ENCODE results near the gene AHCY.

AHCY gene

DNA sequence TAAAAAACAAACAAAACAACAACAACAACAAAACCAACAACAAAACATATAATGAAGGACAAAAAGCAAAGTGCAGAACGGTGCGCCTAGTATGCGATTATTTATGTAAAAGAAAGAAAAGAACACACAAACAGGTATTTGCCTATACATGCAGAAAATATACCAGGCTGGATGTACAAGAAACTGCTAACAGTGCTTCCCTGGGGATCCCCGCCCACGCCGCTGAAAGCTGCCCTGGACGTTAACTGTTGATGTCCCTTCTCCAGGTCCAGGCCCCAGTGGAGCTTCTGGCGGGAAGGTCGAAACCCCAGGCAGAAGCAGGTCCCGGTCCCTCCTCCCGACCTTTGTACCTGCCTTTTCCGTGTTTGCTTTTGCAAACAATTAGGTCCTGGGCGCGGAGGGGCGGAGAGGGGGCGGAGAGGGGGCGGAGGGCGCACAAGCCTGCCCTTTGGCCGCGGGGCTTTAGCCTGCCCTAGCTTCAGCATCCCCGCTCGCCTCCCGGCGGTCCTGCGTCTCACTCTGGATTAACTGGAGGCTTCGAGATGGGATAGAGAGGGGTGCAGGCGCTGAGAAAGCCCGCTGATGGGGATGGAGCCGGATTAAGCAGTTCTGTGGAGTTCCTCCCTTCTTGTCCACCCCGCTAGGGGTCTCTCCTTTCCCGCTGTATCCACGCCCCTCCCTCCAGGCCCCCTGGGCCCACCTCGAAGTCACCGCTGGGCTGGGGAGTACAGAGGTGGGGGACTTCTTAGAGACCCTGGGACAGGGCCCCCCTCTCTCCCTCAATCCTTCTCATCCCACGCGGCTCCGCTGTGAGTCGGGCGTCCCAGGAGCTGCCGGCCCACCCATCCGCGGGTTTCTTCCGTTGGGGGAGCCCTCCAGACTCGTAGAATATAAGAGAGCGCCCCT, 8.2 kb upstream of the AHCY start:
- peak; percentile 31 for DNase-seq (ENCODE audit: low read depth)
- peak overlapping the region; percentile 16 for H3K4me3 ChIP-seq (ENCODE audit: control insufficient read depth, low read depth, low read length)
- TF ChIP-seq, protein P1, sequence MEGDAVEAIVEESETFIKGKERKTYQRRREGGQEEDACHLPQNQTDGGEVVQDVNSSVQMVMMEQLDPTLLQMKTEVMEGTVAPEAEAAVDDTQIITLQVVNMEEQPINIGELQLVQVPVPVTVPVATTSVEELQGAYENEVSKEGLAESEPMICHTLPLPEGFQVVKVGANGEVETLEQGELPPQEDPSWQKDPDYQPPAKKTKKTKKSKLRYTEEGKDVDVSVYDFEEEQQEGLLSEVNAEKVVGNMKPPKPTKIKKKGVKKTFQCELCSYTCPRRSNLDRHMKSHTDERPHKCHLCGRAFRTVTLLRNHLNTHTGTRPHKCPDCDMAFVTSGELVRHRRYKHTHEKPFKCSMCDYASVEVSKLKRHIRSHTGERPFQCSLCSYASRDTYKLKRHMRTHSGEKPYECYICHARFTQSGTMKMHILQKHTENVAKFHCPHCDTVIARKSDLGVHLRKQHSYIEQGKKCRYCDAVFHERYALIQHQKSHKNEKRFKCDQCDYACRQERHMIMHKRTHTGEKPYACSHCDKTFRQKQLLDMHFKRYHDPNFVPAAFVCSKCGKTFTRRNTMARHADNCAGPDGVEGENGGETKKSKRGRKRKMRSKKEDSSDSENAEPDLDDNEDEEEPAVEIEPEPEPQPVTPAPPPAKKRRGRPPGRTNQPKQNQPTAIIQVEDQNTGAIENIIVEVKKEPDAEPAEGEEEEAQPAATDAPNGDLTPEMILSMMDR (conservative IDR thresholded peaks at IDR 0.05; ENCODE audit: control insufficient read depth, insufficient read depth, low read depth, low read length): peak; percentile 16

DNA sequence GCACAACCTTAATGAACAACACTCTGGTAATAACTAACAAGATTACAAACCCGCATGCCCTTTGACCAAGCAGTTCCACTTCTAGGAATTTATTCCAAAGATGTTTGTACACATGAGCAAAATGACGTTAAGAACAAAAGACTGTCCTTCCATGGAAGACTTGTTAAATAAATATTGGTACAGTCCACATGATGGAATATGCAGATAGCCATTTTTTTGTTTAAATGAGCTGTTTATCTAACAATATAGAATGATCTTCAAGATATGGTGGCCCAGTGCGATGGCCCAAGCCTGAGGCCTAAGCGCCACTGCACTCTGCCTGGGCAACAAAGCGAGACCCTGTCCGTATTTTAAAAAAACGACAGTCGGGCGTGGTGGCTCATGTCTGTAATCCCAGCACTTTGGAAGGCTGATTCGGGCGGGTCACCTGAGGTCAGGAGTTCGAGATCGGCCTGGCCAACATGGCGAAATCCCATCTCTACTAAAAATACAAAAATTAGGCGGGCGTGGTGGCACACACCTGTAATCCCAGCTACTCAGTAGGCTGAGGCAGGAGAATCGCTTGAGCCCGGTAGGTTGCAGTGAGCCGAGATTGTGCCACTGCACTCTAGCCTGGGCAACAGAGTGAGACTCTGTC, 7.4 kb upstream of the AHCY start:
- TF ChIP-seq, protein P1 (conservative IDR thresholded peaks at IDR 0.05; ENCODE audit: control insufficient read depth, insufficient read depth, low read depth, low read length): no peak
- no peak overlapping the region for H3K4me3 ChIP-seq (ENCODE audit: control insufficient read depth, low read depth, low read length)
- DNase-seq (ENCODE audit: low read depth): no peak

DNA sequence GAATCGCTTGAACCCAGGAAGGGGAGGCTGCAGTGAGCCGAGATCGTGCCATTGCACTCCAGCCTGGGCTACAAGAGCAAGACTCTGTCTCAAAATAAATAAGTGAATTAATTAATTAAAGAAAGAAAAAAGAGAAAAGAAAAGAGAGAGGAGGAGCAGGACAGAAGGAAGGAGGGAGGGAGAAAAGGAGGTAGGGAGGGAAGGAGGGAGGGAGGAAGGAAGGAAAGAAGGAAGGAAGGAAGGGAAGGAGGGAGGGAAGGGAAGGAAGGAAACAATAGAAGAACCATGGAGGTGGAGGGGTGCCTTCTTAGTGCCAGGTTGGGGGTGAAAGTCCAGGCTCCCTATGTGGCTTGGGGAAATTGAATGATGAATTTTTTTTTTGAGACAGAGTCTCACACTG, 6.5 kb upstream of the AHCY start:
- DNase-seq (ENCODE audit: low read depth): no peak
- TF ChIP-seq, protein P1 (conservative IDR thresholded peaks at IDR 0.05; ENCODE audit: control insufficient read depth, insufficient read depth, low read depth, low read length): no peak
- H3K4me3 ChIP-seq (ENCODE audit: control insufficient read depth, low read depth, low read length): no peak overlapping the region

DNA sequence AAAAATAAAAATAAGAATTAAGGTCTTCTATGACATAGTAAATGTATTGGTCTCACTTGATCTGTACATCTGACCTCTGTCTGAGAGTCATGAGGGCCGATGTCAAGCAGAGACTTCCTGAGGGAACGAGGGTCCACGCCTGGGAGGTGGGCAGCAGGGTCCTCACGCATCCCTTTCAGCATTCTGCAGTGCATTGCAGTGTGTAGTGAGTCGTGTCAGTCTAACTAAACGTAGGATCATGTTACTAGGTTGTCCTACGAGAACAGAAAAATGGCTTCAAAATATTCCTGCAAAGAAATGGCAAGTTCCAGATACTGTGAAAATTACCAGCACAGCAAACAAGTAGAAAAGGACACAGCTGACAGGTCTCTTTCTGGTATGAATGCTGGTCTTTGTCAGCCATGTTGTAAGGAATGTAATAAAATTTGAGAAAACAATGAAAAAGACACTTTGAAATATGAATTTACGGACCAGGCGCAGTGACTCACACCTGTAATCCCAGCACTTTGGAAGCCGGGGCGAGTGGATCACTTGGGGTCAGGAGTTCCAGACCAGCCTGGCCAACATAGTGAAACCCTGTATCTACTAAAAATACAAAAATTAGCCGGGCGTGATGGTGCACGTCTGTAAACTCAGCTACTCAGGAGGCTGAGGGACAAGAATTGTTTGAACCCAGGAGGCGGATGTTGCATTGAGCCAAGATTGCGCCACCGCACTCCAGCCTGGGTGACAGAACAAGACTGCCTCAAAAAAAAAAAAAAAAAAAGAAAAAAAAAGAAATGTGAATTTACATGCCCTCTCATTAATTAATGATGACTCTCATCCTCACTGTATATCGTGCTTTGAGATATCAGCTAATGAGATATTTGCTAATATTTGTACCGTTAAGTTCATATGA, 2.4 kb upstream of the AHCY start:
- no peak for DNase-seq (ENCODE audit: low read depth)
- no peak overlapping the region for H3K4me3 ChIP-seq (ENCODE audit: control insufficient read depth, low read depth, low read length)
- TF ChIP-seq, protein P1 (conservative IDR thresholded peaks at IDR 0.05; ENCODE audit: control insufficient read depth, insufficient read depth, low read depth, low read length): no peak

DNA sequence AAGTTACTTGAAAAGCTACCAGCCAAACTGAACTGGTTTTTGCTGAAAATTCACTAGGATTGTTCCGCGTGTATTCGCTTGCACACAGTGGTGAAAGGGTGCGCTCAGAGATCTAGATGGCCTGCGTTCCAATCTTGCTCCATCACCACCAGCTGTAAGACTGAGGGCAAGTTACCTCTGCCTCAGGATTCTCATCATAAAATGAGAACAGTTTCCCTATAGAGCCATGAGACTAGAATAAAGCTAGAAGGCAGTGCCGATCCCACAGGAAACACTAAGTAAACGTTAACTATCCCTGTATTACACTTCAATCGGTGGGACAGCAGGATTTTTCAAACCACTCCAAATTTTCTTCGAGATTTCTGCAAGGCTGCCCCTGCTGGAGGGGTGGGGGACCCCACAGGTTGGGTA, 838 bp downstream of the AHCY start:
- peak overlapping the region; percentile 83 for H3K4me3 ChIP-seq (ENCODE audit: control insufficient read depth, low read depth, low read length)
- peak; percentile 50 for DNase-seq (ENCODE audit: low read depth)
- TF ChIP-seq, protein P1 (conservative IDR thresholded peaks at IDR 0.05; ENCODE audit: control insufficient read depth, insufficient read depth, low read depth, low read length): no peak

DNA sequence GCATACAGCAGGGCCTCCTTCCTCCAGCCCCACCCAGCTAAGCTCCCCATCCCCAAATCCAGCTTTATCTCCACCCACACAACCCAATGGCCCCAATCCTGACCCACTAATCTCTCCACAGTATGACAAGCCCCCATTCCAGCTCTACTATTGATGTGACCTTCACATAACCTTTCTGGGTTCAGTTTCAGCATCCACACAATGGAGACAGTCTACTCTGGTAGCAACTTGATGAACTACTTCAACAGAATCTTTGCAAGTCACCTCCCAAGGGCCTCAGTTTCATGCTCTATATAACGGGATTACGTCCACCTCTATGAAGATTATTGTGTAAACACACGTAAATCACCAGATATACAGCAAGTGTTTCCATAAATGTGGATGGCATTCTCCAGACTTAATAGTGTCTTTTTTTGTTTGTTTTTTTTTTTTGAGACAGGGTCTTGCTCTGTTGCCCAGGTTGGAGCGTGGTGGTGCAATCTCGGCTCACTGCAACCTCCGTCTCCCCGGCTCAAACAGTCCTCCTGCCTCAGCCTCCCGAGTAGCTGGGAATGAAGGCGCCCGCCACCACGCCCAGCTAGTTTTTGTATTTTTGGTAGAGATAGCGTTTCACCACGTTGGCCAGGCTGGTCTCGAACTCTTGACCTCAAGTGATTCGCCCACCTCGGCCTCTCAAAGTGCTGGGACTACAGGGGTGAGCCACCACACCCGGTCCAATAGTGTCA, 1.4 kb downstream of the AHCY start:
- no peak for DNase-seq (ENCODE audit: low read depth)
- TF ChIP-seq, protein P1 (conservative IDR thresholded peaks at IDR 0.05; ENCODE audit: control insufficient read depth, insufficient read depth, low read depth, low read length): no peak
- H3K4me3 ChIP-seq (ENCODE audit: control insufficient read depth, low read depth, low read length): peak overlapping the region; percentile 83

All from fibroblast of mammary gland (primary cell).